Hindlimb muscle (tissue), 1 donor: ENCODE results near the gene NT5C1B. TPM values are rescaled to one million over a fixed set of nuclear protein-coding genes. Genes with fewer than 3 reads are reported as not detected.

Source experiments
- DNase-seq: peaks from one replicate; pipeline ENCODE4 v3.0.0-alpha.2; 2013
- polyA plus RNA-seq: library from polyadenylated mRNA; unstranded; fragments of 120-200 nt; gene quantifications from one replicate; pipeline ENCODE4 v1.2.1, GENCODE V29; 2013; ENCODE audit not compliant: insufficient read length

NT5C1B gene
- polyA plus RNA-seq, 1 donor = not detected

DNA sequence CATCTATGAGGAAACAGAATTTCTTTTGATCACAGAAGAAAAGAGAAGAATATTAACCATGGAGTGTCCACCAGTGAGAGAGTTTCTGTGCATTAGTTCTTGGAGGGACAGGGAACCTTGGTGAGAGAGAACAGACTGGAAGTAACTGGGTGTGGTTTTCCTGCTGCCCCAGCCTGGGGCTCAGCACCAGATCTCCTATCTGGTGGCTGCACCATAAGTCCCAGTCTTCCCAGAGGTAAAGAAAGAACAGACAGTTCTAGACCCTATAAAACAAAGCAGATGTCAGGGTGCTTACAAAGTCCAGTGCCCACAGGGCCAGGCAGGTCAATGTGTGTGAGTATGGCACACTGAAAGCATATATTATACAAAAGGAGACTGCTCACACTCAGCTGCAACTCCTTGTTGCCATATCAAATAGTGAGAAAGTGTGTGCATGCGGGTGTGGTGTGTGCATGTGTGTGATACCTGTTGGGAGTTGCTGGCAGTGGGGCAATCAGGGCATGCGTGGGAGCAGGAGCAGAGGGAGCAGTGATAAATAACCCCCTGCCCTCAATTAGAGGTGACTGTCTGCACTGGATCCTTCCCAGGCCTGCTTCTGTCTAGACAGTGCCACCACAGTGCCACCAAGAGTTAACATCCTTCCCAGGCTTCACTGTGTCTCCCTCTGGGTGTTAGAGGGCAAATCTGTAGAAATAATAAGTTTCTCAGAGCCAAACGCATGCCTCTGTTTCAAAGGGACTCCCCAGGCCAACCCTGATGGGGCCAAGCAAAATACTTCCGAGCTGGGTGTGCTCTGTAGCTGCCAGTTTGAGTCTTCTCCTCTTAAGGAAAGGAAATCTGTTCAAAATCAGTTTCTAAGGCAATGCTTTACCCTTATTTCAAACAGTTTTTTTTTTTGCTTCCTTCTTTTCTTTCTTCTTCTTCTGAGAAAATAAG, 74.6 kb downstream of the NT5C1B start:
- DNase-seq = no peak

Other genes with a start within 250 kb of the NT5C1B start
- 20.4 TPM for gene RDH14, start 28.9 kb downstream of the NT5C1B start, polyA plus RNA-seq